Naive thymus-derived CD8-positive, alpha-beta T cell (primary cell): ENCODE results near the gene IGFL2. TPM values are rescaled to one million over a fixed set of nuclear protein-coding genes. Genes with fewer than 3 reads are reported as not detected.

Source experiments
- ATAC-seq, 2 donors: fragments of 150-1000 bp; cut with Tn5 transposase in 1 of 2; sonication (Bioruptor Pico), chemical (Tn5 transposase) in 1 of 2; 1 replicate in 1 of 2; 2 replicates in 1 of 2; pipeline ENCODE4 v1.10.0; 2021; ENCODE audit warnings: mild to moderate bottlenecking in 2 of 2, moderate library complexity in 2 of 2
- POLR2A ChIA-PET: fragments of 350-600 bp; sonication (Branson Sonifier 250); formaldehyde crosslinking; loops from one replicate; lab custom pipeline; 2021; ENCODE audit warnings: antibody characterized with exemption; lab: Charles Lee
- DNase-seq, 10 donors: peaks; one replicate each; pipeline versions ENCODE4 v3.0.0 to v3.0.0-alpha.2; 2020 to 2022
- H3K27ac Mint-ChIP-seq, 10 donors: one replicate each; pipeline ENCODE4 v1.8.0; 2020 to 2022; ENCODE audit warnings: mild to moderate bottlenecking in 10 of 10, mixed read lengths in 10 of 10, moderate library complexity in 4 of 10, inconsistent platforms in 1 of 10
- H3K27me3 Mint-ChIP-seq, 5 donors: one replicate each; pipeline ENCODE4 v1.8.0; 2021 to 2022; ENCODE audit warnings: mixed read lengths in 5 of 5
- H3K36me3 Mint-ChIP-seq, 3 donors: one replicate each; pipeline ENCODE4 v1.8.0; 2020 to 2022; ENCODE audit warnings: mixed read lengths in 3 of 3, mild to moderate bottlenecking in 2 of 3, inconsistent platforms in 1 of 3
- H3K4me1 Mint-ChIP-seq, 4 donors: one replicate each; pipeline ENCODE4 v1.8.0; 2021 to 2022; ENCODE audit warnings: mixed read lengths in 4 of 4
- H3K4me3 Mint-ChIP-seq, 10 donors: one replicate each; pipeline ENCODE4 v1.8.0; 2020 to 2022; ENCODE audit warnings: mild to moderate bottlenecking in 10 of 10, mixed read lengths in 10 of 10, moderate library complexity in 6 of 10, inconsistent platforms in 1 of 10
- H3K9me3 Mint-ChIP-seq, 9 donors: one replicate each; pipeline ENCODE4 v1.8.0; 2020 to 2022; ENCODE audit warnings: mixed read lengths in 9 of 9, mild to moderate bottlenecking in 3 of 9, inconsistent platforms in 1 of 9, moderate library complexity in 1 of 9
- polyA plus RNA-seq, 3 donors: library from polyadenylated mRNA; unstranded; fragments of 300-500 nt; fragmentation: Illumina TruSeq; gene quantifications; one replicate each; pipeline ENCODE4 v1.2.3, GENCODE V29; 2021
- total RNA-seq, 8 experiments: library from RNA in 2 of 8; stranded (reverse) in 2 of 8; gene quantifications; one replicate each; pipeline ENCODE4 v1.2.3 and lab custom pipeline; 2021 to 2026

The IGFL2 gene
- total and polyA plus RNA-seq, 5 experiments from 2014 or later: not detected

DNA sequence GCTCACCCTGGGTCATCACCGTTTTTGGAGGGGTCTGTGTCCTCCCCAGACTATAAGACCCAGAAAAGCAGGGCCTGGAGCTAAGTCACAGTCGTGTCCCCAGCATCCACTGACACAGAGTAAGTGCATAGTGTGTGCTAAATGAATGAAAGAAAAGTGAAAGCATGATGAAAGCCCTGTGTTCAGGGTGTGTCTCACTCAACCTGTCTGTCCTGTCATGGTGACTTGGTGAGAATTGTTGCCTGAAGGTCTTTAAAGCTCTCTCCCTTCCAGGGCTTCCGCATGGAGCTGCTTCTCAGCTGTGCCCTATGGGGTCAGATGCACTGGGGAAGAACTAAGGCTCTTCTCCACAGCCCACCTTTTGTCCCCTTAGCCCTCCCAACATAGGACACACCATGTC is 61.0 kb downstream of the IGFL2 start:
- Mint-ChIP-seq H3K4me3 (no peak overlapping the region), H3K27me3 (peaks cover 17 to 52% (median 28%) of the 10 kb centered on the region in 5 donors), H3K4me1 (peaks cover 1 to 9% (median 6%) of the 10 kb centered on the region in 4 donors), H3K27ac (no peak overlapping the region), H3K9me3 (no peaks in the 10 kb centered on the region), H3K36me3 (no peaks in the 10 kb centered on the region)
- DNase-seq (no peak), ATAC-seq (no peak)
- POLR2A ChIA-PET: no interaction called here

DNA sequence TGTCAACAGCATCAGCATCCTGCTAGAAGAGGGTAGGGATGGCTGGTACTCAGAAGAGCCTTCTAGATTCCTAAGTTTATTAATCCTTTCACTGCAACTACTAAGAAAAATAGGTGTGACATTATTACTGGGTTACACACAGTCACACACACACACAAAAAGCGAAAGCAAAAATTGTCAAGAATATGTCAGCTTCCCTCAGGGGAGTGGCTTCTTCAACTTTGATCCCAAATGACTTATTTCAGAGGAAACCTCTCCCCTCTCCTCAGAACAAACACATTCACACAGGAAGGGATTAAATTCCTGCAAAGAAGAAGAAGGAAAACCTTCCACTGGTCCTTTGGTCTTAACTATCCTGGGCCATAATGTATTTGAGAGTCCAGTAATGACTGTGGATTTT is 61.4 kb downstream of the IGFL2 start:
- ATAC-seq (no peak), DNase-seq (no peak)
- Mint-ChIP-seq H3K27ac (no peak overlapping the region), H3K9me3 (no peaks in the 10 kb centered on the region), H3K36me3 (no peaks in the 10 kb centered on the region), H3K27me3 (peaks cover 17 to 56% (median 28%) of the 10 kb centered on the region in 5 donors), H3K4me1 (peaks cover 1 to 9% (median 6%) of the 10 kb centered on the region in 4 donors), H3K4me3 (no peak overlapping the region)
- POLR2A ChIA-PET: no interaction called here

DNA sequence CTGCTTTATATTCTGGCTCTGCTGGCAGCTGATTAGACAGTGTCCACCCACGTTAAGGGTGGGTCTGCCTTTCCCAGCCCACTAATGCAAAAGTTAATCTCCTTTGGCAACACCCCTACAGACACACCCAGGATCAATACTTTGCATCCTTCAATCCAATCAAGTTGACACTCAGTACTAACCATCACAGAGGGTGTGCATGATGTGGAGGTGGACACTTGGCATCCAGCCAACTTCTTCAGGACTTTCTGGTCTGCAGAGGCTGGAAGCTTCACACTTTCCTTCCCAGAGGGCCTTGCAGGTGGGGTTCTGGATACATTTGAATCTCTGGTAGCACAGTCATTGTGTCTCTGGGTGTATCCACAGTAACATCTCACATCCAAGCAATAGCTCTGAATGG is 62.6 kb downstream of the IGFL2 start:
- DNase-seq (no peak), ATAC-seq (no peak)
- no peaks in the 10 kb centered on the region for H3K9me3 Mint-ChIP-seq
- POLR2A ChIA-PET: no interaction called here
- no peak overlapping the region for H3K27ac Mint-ChIP-seq
- no peaks in the 10 kb centered on the region for H3K36me3 Mint-ChIP-seq
- no peak overlapping the region for H3K4me3 Mint-ChIP-seq
- peaks cover 1 to 9% (median 6%) of the 10 kb centered on the region in 4 donors for H3K4me1 Mint-ChIP-seq
- peaks cover 17 to 60% (median 25%) of the 10 kb centered on the region in 5 donors for H3K27me3 Mint-ChIP-seq

Other genes starting within 250 kb of the IGFL2 start
- 10 to 100 TPM; 10.5 to 10.9 TPM for gene MYPOP, start 245.6 kb upstream of the IGFL2 start, total RNA-seq
- under 1 TPM in 1 of 3 donors, not detected in 2; 0.23 TPM for gene MYPOP, start 245.6 kb upstream of the IGFL2 start, polyA plus RNA-seq
- gene NANOS2, start 233.5 kb upstream of the IGFL2 start, total RNA-seq: not detected
- not detected for gene NANOS2, start 233.5 kb upstream of the IGFL2 start, polyA plus RNA-seq
- not detected for gene NOVA2, start 174.4 kb upstream of the IGFL2 start, total RNA-seq
- not detected for gene NOVA2, start 174.4 kb upstream of the IGFL2 start, polyA plus RNA-seq
- gene CCDC61, start 152.8 kb upstream of the IGFL2 start, total RNA-seq: 10 to 100 TPM; 32.5 to 38.9 TPM
- 10 to 100 TPM in 1 of 3 donors, 1 to 10 TPM in 2; 7.9 to 12.1 (median 8.6) TPM for gene CCDC61, start 152.8 kb upstream of the IGFL2 start, polyA plus RNA-seq
- not detected for gene PGLYRP1, start 125.2 kb upstream of the IGFL2 start, total RNA-seq
- not detected for gene PGLYRP1, start 125.2 kb upstream of the IGFL2 start, polyA plus RNA-seq
- gene IGFL4, start 107.2 kb upstream of the IGFL2 start, total RNA-seq: not detected
- gene IGFL4, start 107.2 kb upstream of the IGFL2 start, polyA plus RNA-seq: not detected
- gene IGFL3, start 23.6 kb upstream of the IGFL2 start, total RNA-seq: not detected
- gene IGFL3, start 23.6 kb upstream of the IGFL2 start, polyA plus RNA-seq: not detected
- not detected for gene IGFL1, start 81.5 kb downstream of the IGFL2 start, total RNA-seq
- not detected for gene IGFL1, start 81.5 kb downstream of the IGFL2 start, polyA plus RNA-seq
- gene HIF3A, start 148.8 kb downstream of the IGFL2 start, total RNA-seq: not detected
- not detected for gene HIF3A, start 148.8 kb downstream of the IGFL2 start, polyA plus RNA-seq
- gene PPP5C, start 198.8 kb downstream of the IGFL2 start, total RNA-seq: 10 to 100 TPM; 47.3 to 47.7 TPM
- gene PPP5C, start 198.8 kb downstream of the IGFL2 start, polyA plus RNA-seq: 10 to 100 TPM; 20.8 to 35.7 (median 31.0) TPM